GM12864 (cell line): ENCODE measurements around the gene ICAM1.
"Not testable (repeated sequence)": the region's sequence is repeated elsewhere in the genome, so short reads cannot be mapped to it uniquely, and the experiment has no call there.

Experiments used
- DNase-seq: peaks from one replicate; pipeline ENCODE4 v3.0.0-alpha.2; 2011; ENCODE audit warnings: low read depth
- H3K4me3 ChIP-seq: 2 replicates; pipeline ENCODE4 v1.5.1; 2011; ENCODE audit warnings: mild to moderate bottlenecking, low read depth, low read length, control low read depth
- CTCF ChIP-seq: IDR thresholded peaks from 2 replicates; pipeline ENCODE4 v1.5.1; 2011; ENCODE audit warnings: low read depth, mild to moderate bottlenecking, moderate library complexity, low read length, control low read depth, inconsistent platforms; ENCODE audit errors: missing control alignments

ICAM1 gene

GRCh38 chr19:10233946-10234345, 37.0 kb upstream of the ICAM1 start:
- DNase-seq: no peak
- H3K4me3 ChIP-seq: no peak overlapping the region
- no peak for TF ChIP-seq CTCF

- no peak for DNase-seq
- no peak overlapping the region for H3K4me3 ChIP-seq
- no peak for TF ChIP-seq CTCF
These were observed 35.9 kb upstream of the ICAM1 start for GRCh38 chr19:10235003-10235402.

GRCh38 chr19:10235409-10235808, 35.5 kb upstream of the ICAM1 start:
- H3K4me3 ChIP-seq, DNase-seq: not testable (repeated sequence)

- no peak for TF ChIP-seq CTCF
- no peak overlapping the region for H3K4me3 ChIP-seq
- no peak for DNase-seq
These were observed 33.2 kb upstream of the ICAM1 start for GRCh38 chr19:10237702-10238101.

GRCh38 chr19:10238172-10238783, 32.6 kb upstream of the ICAM1 start:
- no peak for DNase-seq
- no peak overlapping the region for H3K4me3 ChIP-seq
- no peak for TF ChIP-seq CTCF

GRCh38 chr19:10241826-10242449, 29.0 kb upstream of the ICAM1 start:
- DNase-seq: not testable (repeated sequence)

GRCh38 chr19:10243606-10244005, 27.3 kb upstream of the ICAM1 start:
- no peak overlapping the region for H3K4me3 ChIP-seq
- no peak for DNase-seq
- no peak for TF ChIP-seq CTCF

More at GRCh38 chr19:10241826-10242449, 29.0 kb upstream of the ICAM1 start:
- H3K4me3 ChIP-seq: not testable (repeated sequence)

- DNase-seq: peak; percentile 73
- TF ChIP-seq CTCF: no peak
- H3K4me3 ChIP-seq: no peak overlapping the region
These were observed 25.6 kb upstream of the ICAM1 start for GRCh38 chr19:10245189-10245939.
